Panc1 (cell line): Measurements from ENCODE around the gene ZRANB2. TPM values are rescaled to one million over a fixed set of nuclear protein-coding genes. Genes with fewer than 3 reads are reported as not detected.

Experiments
- ATAC-seq: fragments of 200-7000 bp; cut with Tn5 transposase; 2 replicates; pipeline ENCODE4 v1.9.1; 2020; ENCODE audit warnings: mild to moderate bottlenecking, moderate library complexity
- BruUV-seq: library from RNA; stranded (reverse); fragments of 400-500 nt; replicated peaks from 2 replicates; lab custom pipeline; 2021; lab: Mats Ljungman, UMichigan
- CTCF ChIA-PET: fragments of 300-600 bp; sonication (Branson Sonifier 250); formaldehyde crosslinking; loops from one replicate; lab custom pipeline; 2022; ENCODE audit warnings: antibody characterized with exemption; lab: Charles Lee
- POLR2A ChIA-PET: fragments of 300-600 bp; sonication (Branson Sonifier 250); formaldehyde crosslinking; loops from one replicate; lab custom pipeline; 2022; ENCODE audit warnings: antibody characterized with exemption; lab: Charles Lee
- DNase-seq: peaks from one replicate; pipeline ENCODE4 v3.0.0-alpha.2; 2010; ENCODE audit warnings: low read depth, low spot score
- H3K27ac ChIP-seq: 2 replicates; pipeline ENCODE4 v1.5.1; 2011; ENCODE audit warnings: mild to moderate bottlenecking, low read length, inconsistent platforms
- H3K27me3 ChIP-seq: fragments of 200-500 bp; sonication (Bioruptor generic); 2 replicates; pipeline ENCODE4 v1.6.0; 2014; ENCODE audit warnings: low read length, inconsistent platforms; ENCODE audit not compliant: control insufficient read depth, insufficient read depth
- H3K36me3 ChIP-seq: fragments of 200-500 bp; sonication (Bioruptor generic); 2 replicates; pipeline ENCODE4 v1.5.1; 2014; ENCODE audit warnings: inconsistent platforms, mild to moderate bottlenecking, low read length, moderate library complexity; ENCODE audit not compliant: control insufficient read depth, insufficient read depth
- H3K4me1 ChIP-seq: 2 replicates; pipeline ENCODE4 v1.5.1; 2011; ENCODE audit warnings: inconsistent platforms, mild to moderate bottlenecking, low read length, moderate library complexity; ENCODE audit not compliant: control insufficient read depth, insufficient read depth
- H3K4me3 ChIP-seq, 2 experiments: 2 replicates each; pipeline ENCODE4 v1.5.1; 2011 to 2012; ENCODE audit warnings: low read depth in 2 of 2, low read length in 2 of 2, mild to moderate bottlenecking in 2 of 2, inconsistent platforms in 1 of 2, moderate library complexity in 1 of 2
- H3K9me3 ChIP-seq: fragments of 200-500 bp; sonication (Bioruptor generic); 2 replicates; pipeline ENCODE4 v1.5.1; 2014; ENCODE audit warnings: low read depth, mild to moderate bottlenecking, inconsistent platforms, low read length, moderate library complexity; ENCODE audit not compliant: control insufficient read depth, insufficient read depth
- POLR2AphosphoS5 ChIP-seq: IDR thresholded peaks from 2 replicates; pipeline ENCODE4 v1.6.1; 2012; ENCODE audit warnings: mild to moderate bottlenecking, low read depth, low read length, moderate library complexity
- SIN3A ChIP-seq: IDR thresholded peaks from 2 replicates; pipeline ENCODE4 v1.6.1; 2012; ENCODE audit warnings: low read depth, mild to moderate bottlenecking, low read length, moderate library complexity, borderline replicate concordance; ENCODE audit not compliant: insufficient read depth
- TCF7L2 ChIP-seq: IDR thresholded peaks from 2 replicates; pipeline ENCODE4 v1.6.1; 2011; ENCODE audit warnings: mild to moderate bottlenecking, low read depth, low read length, inconsistent platforms
- in situ Hi-C: cut with HindIII; loops from 2 replicates; pipeline ENCODE4 v1.10.0; 2016; ENCODE audit warnings: low sequenced_read_pairs, low pct_unique_long_range_greater_than_20kb
- intact Hi-C: fragments of 100-400 bp; cut with micrococcal nuclease; formaldehyde crosslinking; loops from one replicate; pipeline ENCODE4 v1.10.0; 2022; ENCODE audit not compliant: unreplicated experiment
- total RNA-seq: library from RNA; stranded (reverse); gene quantifications from one replicate; pipeline ENCODE4 v1.2.1, GENCODE V29; 2021; ENCODE audit not compliant: unreplicated experiment
- TF ChIP-seq, protein P1 (sequence below), 2 experiments: IDR thresholded peaks; 2 replicates each; pipeline ENCODE4 v1.6.1; 2011 to 2012; ENCODE audit warnings: low read depth in 2 of 2, control low read depth in 1 of 2, low read length in 1 of 2, mild to moderate bottlenecking in 1 of 2, moderate library complexity in 1 of 2; ENCODE audit not compliant: insufficient read depth in 1 of 2
- TF ChIP-seq, protein P2 (sequence below): fragments of 450-650 bp; IDR thresholded peaks from 2 replicates; pipeline ENCODE4 v1.5.1; 2017; ENCODE audit warnings: mild to moderate bottlenecking

ZRANB2 gene
- total RNA-seq, 1 experiment from 2014 or later: 64.9 TPM

DNA sequence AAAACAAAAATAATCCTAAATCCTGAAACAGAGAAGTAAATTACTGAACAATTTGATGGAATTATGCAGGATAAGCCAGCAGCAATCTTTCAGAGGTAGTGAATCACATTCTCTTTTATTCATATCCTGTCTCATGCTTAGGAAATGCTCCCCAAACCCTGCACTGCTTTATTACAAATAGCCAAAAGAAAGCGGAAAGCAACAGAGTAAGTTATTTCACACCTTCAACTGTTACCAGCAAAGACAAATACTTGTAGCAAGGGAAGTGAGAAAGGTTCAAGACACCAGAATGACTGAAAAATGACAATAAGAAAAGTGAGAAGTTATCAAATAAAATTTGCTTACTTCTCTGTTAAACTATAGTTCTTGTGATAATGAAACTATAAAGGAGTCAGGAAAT, 6.2 kb downstream of the ZRANB2 start:
- peaks cover 10% of the 10 kb centered on the region; the same call in 1 of the 2 replicates for H3K4me1 ChIP-seq
- ChIA-PET POLR2A (interaction anchor here (0.6 kb wide), 1 partner anchor 1090 kb away, joined by 4 read pairs; no protein-coding TSS in a partner anchor), CTCF (no interaction called here)
- BruUV-seq: no TSS peak
- DNase-seq (no peak), ATAC-seq (no peak)
- intact Hi-C loops (no loop called here), in situ Hi-C loops (no loop called here)
- H3K9me3 ChIP-seq: no peaks in the 10 kb centered on the region
- TF ChIP-seq, protein P1, sequence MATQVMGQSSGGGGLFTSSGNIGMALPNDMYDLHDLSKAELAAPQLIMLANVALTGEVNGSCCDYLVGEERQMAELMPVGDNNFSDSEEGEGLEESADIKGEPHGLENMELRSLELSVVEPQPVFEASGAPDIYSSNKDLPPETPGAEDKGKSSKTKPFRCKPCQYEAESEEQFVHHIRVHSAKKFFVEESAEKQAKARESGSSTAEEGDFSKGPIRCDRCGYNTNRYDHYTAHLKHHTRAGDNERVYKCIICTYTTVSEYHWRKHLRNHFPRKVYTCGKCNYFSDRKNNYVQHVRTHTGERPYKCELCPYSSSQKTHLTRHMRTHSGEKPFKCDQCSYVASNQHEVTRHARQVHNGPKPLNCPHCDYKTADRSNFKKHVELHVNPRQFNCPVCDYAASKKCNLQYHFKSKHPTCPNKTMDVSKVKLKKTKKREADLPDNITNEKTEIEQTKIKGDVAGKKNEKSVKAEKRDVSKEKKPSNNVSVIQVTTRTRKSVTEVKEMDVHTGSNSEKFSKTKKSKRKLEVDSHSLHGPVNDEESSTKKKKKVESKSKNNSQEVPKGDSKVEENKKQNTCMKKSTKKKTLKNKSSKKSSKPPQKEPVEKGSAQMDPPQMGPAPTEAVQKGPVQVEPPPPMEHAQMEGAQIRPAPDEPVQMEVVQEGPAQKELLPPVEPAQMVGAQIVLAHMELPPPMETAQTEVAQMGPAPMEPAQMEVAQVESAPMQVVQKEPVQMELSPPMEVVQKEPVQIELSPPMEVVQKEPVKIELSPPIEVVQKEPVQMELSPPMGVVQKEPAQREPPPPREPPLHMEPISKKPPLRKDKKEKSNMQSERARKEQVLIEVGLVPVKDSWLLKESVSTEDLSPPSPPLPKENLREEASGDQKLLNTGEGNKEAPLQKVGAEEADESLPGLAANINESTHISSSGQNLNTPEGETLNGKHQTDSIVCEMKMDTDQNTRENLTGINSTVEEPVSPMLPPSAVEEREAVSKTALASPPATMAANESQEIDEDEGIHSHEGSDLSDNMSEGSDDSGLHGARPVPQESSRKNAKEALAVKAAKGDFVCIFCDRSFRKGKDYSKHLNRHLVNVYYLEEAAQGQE (IDR thresholded peaks at IDR 0.05; ENCODE audit: insufficient read depth in 1 of 2, low read depth in 2 of 2, low read length in 1 of 2): no peak
- no peak for TF ChIP-seq SIN3A
- no peak for TF ChIP-seq POLR2AphosphoS5
- TF ChIP-seq, protein P2, sequence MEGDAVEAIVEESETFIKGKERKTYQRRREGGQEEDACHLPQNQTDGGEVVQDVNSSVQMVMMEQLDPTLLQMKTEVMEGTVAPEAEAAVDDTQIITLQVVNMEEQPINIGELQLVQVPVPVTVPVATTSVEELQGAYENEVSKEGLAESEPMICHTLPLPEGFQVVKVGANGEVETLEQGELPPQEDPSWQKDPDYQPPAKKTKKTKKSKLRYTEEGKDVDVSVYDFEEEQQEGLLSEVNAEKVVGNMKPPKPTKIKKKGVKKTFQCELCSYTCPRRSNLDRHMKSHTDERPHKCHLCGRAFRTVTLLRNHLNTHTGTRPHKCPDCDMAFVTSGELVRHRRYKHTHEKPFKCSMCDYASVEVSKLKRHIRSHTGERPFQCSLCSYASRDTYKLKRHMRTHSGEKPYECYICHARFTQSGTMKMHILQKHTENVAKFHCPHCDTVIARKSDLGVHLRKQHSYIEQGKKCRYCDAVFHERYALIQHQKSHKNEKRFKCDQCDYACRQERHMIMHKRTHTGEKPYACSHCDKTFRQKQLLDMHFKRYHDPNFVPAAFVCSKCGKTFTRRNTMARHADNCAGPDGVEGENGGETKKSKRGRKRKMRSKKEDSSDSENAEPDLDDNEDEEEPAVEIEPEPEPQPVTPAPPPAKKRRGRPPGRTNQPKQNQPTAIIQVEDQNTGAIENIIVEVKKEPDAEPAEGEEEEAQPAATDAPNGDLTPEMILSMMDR: no peak
- no peak for TF ChIP-seq TCF7L2
- H3K4me3 ChIP-seq: no peak overlapping the region
- no peaks in the 10 kb centered on the region for H3K27me3 ChIP-seq
- peaks cover 92% of the 10 kb centered on the region for H3K36me3 ChIP-seq
- H3K27ac ChIP-seq: no peak overlapping the region

DNA sequence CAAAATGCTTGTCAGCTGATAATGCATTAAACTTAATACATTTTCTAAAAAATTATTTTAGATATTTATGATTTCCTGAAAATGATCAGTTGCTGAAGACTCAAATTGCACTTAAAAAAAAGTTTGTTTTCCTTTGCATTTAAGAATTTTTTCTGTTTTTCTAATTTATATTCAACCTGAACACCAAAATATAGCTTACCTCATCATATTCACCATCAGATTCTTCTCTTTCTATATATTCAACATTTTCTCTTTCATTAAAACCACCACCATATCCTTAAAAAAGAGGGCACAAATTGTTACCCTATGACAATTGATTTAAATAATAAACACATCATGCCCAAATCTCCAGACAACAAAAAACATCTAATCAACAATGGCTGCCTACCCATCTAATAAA, 8.6 kb downstream of the ZRANB2 start:
- Histone ChIP-seq H3K36me3 (peaks cover 97% of the 10 kb centered on the region), H3K4me3 (no peak overlapping the region), H3K27me3 (no peaks in the 10 kb centered on the region), H3K4me1 (no peaks in the 10 kb centered on the region), H3K9me3 (no peaks in the 10 kb centered on the region), H3K27ac (no peak overlapping the region)
- ATAC-seq: no peak
- TF ChIP-seq POLR2AphosphoS5 (no peak), SIN3A (no peak), TCF7L2 (no peak)
- TF ChIP-seq, protein P1 (IDR thresholded peaks at IDR 0.05; ENCODE audit: insufficient read depth in 1 of 2, low read depth in 2 of 2, low read length in 1 of 2): no peak
- TF ChIP-seq, protein P2: no peak
- CTCF ChIA-PET: no interaction called here
- in situ Hi-C loops: no loop called here
- BruUV-seq: no TSS peak
- no peak for DNase-seq
- POLR2A ChIA-PET: no interaction called here
- intact Hi-C loops: no loop called here
